GM13976 (cell line): ENCODE measurements around the gene NTN3.

Experiments
- DNase-seq: peaks from one replicate; pipeline ENCODE4 v3.0.0; 2012; ENCODE audit warnings: low spot score
- CTCF ChIP-seq: IDR thresholded peaks from 2 replicates; pipeline ENCODE4 v1.5.1; 2012; ENCODE audit warnings: borderline replicate concordance, mild to moderate bottlenecking; ENCODE audit not compliant: insufficient read depth; ENCODE audit errors: extremely low read depth, missing control alignments, control extremely low read depth
- in situ Hi-C: fragments of 300-500 bp; cut with MboI; formaldehyde crosslinking; loops from one replicate; pipeline ENCODE4 v1.12.0; 2022; ENCODE audit warnings: low sequenced_read_pairs, mixed read lengths, inconsistent platforms; ENCODE audit not compliant: unreplicated experiment

Gene NTN3

GRCh38 chr16:2515180-2515851, 44.2 kb downstream of the NTN3 start:
- no peak for DNase-seq
- in situ Hi-C loops = no loop called here
- no peak for TF ChIP-seq CTCF

GRCh38 chr16:2516391-2517240, 45.5 kb downstream of the NTN3 start:
- in situ Hi-C loops = no loop called here
- no peak for TF ChIP-seq CTCF
- DNase-seq = no peak

- TF ChIP-seq CTCF = no peak
- DNase-seq = no peak
- in situ Hi-C loops = no loop called here
Observed at GRCh38 chr16:2517954-2518605, 47.0 kb downstream of the NTN3 start.

- TF ChIP-seq CTCF = no peak
- no peak for DNase-seq
- in situ Hi-C loops = no loop called here
Observed at GRCh38 chr16:2518823-2519710, 48.0 kb downstream of the NTN3 start.

- in situ Hi-C loops = no loop called here
- TF ChIP-seq CTCF = no peak
- no peak for DNase-seq
Observed at GRCh38 chr16:2519711-2520080, 48.6 kb downstream of the NTN3 start.
